Activated CD8-positive, alpha-beta T cell treated with anti-CD3 and anti-CD28 coated beads for 36 hours (primary cell): ENCODE results near the gene CD4. TPM values are rescaled to one million over a fixed set of nuclear protein-coding genes. Genes with fewer than 3 reads are reported as not detected.

Source experiments
- ATAC-seq: fragments of 200-7000 bp; cut with Tn5 transposase; one replicate; pipeline ENCODE4 v1.10.0; 2021; ENCODE audit warnings: mild to moderate bottlenecking, moderate library complexity
- CTCF ChIA-PET: fragments of 350-600 bp; sonication (Branson Sonifier 250); formaldehyde crosslinking; loops from one replicate; lab custom pipeline; 2021; ENCODE audit warnings: antibody characterized with exemption; lab: Charles Lee
- POLR2A ChIA-PET: fragments of 350-600 bp; sonication (Branson Sonifier 250); formaldehyde crosslinking; loops from one replicate; lab custom pipeline; 2021; ENCODE audit warnings: antibody characterized with exemption; lab: Charles Lee
- DNase-seq: peaks from one replicate; pipeline ENCODE4 v3.0.0-alpha.2; 2020
- H3K27ac Mint-ChIP-seq: one replicate; pipeline ENCODE4 v1.8.0; 2021; ENCODE audit warnings: mild to moderate bottlenecking, mixed read lengths
- H3K27me3 Mint-ChIP-seq: one replicate; pipeline ENCODE4 v1.8.0; 2021; ENCODE audit warnings: mixed read lengths
- H3K36me3 Mint-ChIP-seq: one replicate; pipeline ENCODE4 v1.8.0; 2021; ENCODE audit warnings: low read depth, mixed read lengths
- H3K4me1 Mint-ChIP-seq: one replicate; pipeline ENCODE4 v1.8.0; 2021; ENCODE audit warnings: low read depth, mixed read lengths
- H3K4me3 Mint-ChIP-seq: one replicate; pipeline ENCODE4 v1.8.0; 2021; ENCODE audit warnings: mild to moderate bottlenecking, moderate library complexity, mixed read lengths
- H3K9me3 Mint-ChIP-seq: one replicate; pipeline ENCODE4 v1.8.0; 2021; ENCODE audit warnings: mixed read lengths
- intact Hi-C: fragments of 100-400 bp; cut with micrococcal nuclease; formaldehyde crosslinking; loops from one replicate; pipeline ENCODE4 v1.10.0; 2022
- total RNA-seq, 2 experiments: library from RNA; stranded (reverse); gene quantifications; one replicate each; pipeline ENCODE4 v1.2.3, GENCODE V29; 2021
- TF ChIP-seq, protein P1 (sequence below): fragments of 200-600 bp; IDR thresholded peaks from one replicate; pipeline ENCODE4 v1.8.0; 2022; ENCODE audit warnings: antibody characterized with exemption, mild to moderate bottlenecking

Gene CD4
- total RNA-seq, 2 experiments from 2014 or later: 11.1 to 14.1 TPM

DNA sequence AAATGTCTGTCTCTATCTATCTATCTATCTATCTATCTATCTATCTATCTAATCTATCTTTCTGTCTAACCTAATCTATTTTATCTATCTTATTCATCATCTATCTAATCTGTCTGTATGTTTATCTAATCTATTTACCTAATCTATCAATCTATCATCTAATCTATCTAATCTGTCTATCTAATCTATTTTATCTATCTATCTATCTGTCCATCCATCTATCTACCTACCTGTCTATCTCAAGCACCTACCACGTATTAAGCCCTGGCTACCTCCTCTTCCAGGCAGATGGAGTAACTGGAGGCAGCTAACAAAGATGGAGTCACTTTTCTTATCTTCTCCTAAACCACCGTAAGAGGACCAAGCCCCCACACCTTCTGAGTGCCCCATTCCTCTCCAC is 5.8 kb downstream of the CD4 start:
- POLR2A ChIA-PET: interaction anchor here (1.0 to 1.6 kb wide), 3 partner anchors 10 to 149 kb away, joined by 3 read pairs; partner anchors contain the start of genes C12orf57 and RNU7-1
- Mint-ChIP-seq H3K9me3 (no peaks in the 10 kb centered on the region), H3K4me1 (peaks cover 29% of the 10 kb centered on the region), H3K27me3 (peaks cover 12% of the 10 kb centered on the region), H3K27ac (no peak overlapping the region), H3K4me3 (no peak overlapping the region), H3K36me3 (peaks cover 1% of the 10 kb centered on the region)
- no peak for ATAC-seq
- CTCF ChIA-PET: interaction anchor here (0.7 to 1.4 kb wide), 4 partner anchors 12 to 41 kb away, joined by 3 to 5 read pairs (median 3); no protein-coding TSS in a partner anchor
- intact Hi-C loops: no loop called here
- no peak for DNase-seq
- TF ChIP-seq, protein P1, sequence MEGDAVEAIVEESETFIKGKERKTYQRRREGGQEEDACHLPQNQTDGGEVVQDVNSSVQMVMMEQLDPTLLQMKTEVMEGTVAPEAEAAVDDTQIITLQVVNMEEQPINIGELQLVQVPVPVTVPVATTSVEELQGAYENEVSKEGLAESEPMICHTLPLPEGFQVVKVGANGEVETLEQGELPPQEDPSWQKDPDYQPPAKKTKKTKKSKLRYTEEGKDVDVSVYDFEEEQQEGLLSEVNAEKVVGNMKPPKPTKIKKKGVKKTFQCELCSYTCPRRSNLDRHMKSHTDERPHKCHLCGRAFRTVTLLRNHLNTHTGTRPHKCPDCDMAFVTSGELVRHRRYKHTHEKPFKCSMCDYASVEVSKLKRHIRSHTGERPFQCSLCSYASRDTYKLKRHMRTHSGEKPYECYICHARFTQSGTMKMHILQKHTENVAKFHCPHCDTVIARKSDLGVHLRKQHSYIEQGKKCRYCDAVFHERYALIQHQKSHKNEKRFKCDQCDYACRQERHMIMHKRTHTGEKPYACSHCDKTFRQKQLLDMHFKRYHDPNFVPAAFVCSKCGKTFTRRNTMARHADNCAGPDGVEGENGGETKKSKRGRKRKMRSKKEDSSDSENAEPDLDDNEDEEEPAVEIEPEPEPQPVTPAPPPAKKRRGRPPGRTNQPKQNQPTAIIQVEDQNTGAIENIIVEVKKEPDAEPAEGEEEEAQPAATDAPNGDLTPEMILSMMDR: no peak

DNA sequence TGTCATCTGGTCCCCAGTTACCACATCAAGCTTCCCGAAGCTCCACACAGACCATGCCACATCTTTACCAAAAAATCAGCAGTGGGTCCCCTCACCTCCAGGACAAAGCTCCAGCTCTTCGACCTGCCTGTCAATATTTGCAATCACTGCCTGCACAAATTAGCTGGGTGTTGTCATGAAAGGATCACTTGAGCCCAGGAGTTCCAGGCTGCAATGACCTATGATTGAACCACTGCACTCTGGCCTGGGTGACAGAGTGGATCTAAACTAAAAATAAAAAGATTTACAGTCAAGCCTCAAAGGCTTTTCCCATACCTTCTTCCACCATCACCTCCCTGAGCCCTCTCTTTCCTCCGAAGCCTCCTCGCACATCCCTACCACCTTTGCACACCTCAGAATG is 7.2 kb downstream of the CD4 start:
- no peak for ATAC-seq
- H3K4me1 Mint-ChIP-seq: peaks cover 20% of the 10 kb centered on the region
- no peak for DNase-seq
- H3K27ac Mint-ChIP-seq: no peak overlapping the region
- intact Hi-C loops: no loop called here
- H3K36me3 Mint-ChIP-seq: peaks cover 1% of the 10 kb centered on the region
- ChIA-PET POLR2A (interaction anchor here (1.2 kb wide), 1 partner anchor 23 kb away, joined by 3 read pairs; no protein-coding TSS in a partner anchor), CTCF (interaction anchor here (0.7 to 1.4 kb wide), 5 partner anchors 10 to 115 kb away, joined by 3 to 5 read pairs (median 3); no protein-coding TSS in a partner anchor)
- H3K4me3 Mint-ChIP-seq: no peak overlapping the region
- TF ChIP-seq, protein P1: no peak
- peaks cover 12% of the 10 kb centered on the region for H3K27me3 Mint-ChIP-seq
- H3K9me3 Mint-ChIP-seq: no peaks in the 10 kb centered on the region

DNA sequence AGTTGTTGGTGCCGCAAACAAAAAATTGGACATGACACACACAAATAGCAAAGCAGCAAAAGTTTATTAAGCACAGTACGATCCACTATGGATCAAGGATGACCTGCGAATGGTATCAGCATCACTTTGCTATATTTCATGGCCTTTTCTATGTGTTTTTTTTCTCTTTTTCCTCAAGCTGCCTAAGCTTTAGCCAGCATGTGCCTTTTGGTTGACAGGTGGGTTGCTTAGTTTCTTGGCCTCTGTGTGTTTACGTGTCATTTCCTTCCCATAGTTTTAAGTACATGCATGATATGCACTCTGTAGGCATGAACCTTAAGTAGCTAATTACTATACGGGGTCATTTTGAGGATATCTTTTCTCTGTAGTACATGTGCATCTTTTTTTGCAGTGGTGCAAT is 9.8 kb downstream of the CD4 start:
- DNase-seq (no peak), ATAC-seq (no peak)
- Mint-ChIP-seq H3K4me3 (no peak overlapping the region), H3K36me3 (peaks cover 1% of the 10 kb centered on the region), H3K27ac (no peak overlapping the region), H3K27me3 (peaks cover 13% of the 10 kb centered on the region), H3K9me3 (peaks cover under 1% of the 10 kb centered on the region), H3K4me1 (no peaks in the 10 kb centered on the region)
- intact Hi-C loops: no loop called here
- TF ChIP-seq, protein P1: no peak
- CTCF ChIA-PET: no interaction called here
- POLR2A ChIA-PET: interaction anchor here (0.5 kb wide), 1 partner anchor 31 kb away, joined by 3 read pairs; no protein-coding TSS in a partner anchor

DNA sequence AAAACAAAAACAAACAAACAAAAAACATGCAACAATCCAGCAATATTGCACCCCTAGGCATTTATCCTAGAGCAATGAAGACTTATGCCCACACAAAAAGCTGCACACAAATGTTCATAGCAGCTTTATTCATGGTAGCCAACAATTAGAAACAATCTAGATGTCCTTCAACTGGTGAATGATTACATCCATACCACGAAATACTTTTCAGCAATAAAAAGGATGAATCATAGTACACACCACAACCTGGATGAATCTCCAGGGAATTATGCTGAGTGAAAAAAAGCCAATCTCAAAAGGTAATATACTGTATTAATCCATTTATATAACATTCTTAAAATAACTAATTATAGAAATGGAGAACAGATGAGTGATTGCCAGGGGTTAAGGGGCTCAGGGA is 17.8 kb downstream of the CD4 start:
- intact Hi-C loops: no loop called here
- ChIA-PET POLR2A (no interaction called here), CTCF (interaction anchor here (2.5 kb wide), 1 partner anchor 18 kb away, joined by 9 read pairs; no protein-coding TSS in a partner anchor)
- H3K4me1 Mint-ChIP-seq: peaks cover 7% of the 10 kb centered on the region
- TF ChIP-seq, protein P1: no peak
- H3K9me3 Mint-ChIP-seq: peaks cover 2% of the 10 kb centered on the region
- DNase-seq (no peak), ATAC-seq (no peak)
- H3K36me3 Mint-ChIP-seq: peaks cover 2% of the 10 kb centered on the region
- peaks cover 4% of the 10 kb centered on the region for H3K27me3 Mint-ChIP-seq
- H3K4me3 Mint-ChIP-seq: no peak overlapping the region
- no peak overlapping the region for H3K27ac Mint-ChIP-seq

DNA sequence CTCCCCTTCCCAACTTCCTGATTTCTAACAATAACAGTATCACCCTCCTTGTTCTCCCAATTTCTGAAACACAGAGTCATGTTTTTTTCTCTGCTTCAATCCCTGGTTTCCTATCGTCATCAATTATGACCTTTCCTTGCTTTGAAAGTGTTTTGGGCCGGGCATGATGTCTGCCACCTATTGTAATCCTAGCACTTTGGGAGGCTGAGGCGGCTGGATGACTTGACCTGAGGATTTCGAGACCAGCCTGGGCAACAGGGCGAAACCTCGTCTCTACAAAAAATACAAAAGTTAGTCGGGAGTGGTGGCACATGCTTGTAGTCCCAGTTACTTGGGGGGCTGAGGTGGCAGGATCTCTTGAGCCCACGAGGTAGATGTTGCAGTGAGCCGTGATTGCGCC is 19.7 kb downstream of the CD4 start:
- no peak overlapping the region for H3K27ac Mint-ChIP-seq
- POLR2A ChIA-PET: interaction anchor here (0.7 to 1.2 kb wide), 2 partner anchors 29 to 56 kb away, joined by 3 to 4 read pairs; partner anchors contain the start of gene MLF2
- intact Hi-C loops: no loop called here
- peaks cover 2% of the 10 kb centered on the region for H3K9me3 Mint-ChIP-seq
- H3K36me3 Mint-ChIP-seq: peaks cover 1% of the 10 kb centered on the region
- H3K4me3 Mint-ChIP-seq: no peak overlapping the region
- ATAC-seq (no peak), DNase-seq (no peak)
- CTCF ChIA-PET: interaction anchor here (1.1 to 2.5 kb wide), 5 partner anchors 16 to 85 kb away, joined by 3 to 9 read pairs (median 4); partner anchors contain the start of genes CDCA3 and MLF2
- H3K27me3 Mint-ChIP-seq: peaks cover 3% of the 10 kb centered on the region
- H3K4me1 Mint-ChIP-seq: peaks cover 7% of the 10 kb centered on the region
- TF ChIP-seq, protein P1: no peak
